BE2C (cell line): ENCODE results near the gene LAMC3.

Experiments used
- DNase-seq: peaks from one replicate; pipeline ENCODE4 v3.0.0-alpha.2; 2020
- H3K27me3 ChIP-seq: fragments of 250-450 bp; sonication (Bioruptor Pico); 2 replicates; pipeline ENCODE4 v1.5.1; 2020; ENCODE audit warnings: mild to moderate bottlenecking
- H3K36me3 ChIP-seq: fragments of 250-450 bp; sonication (Bioruptor Pico); 2 replicates; pipeline ENCODE4 v1.5.1; 2020; ENCODE audit warnings: mild to moderate bottlenecking
- H3K4me1 ChIP-seq: fragments of 250-450 bp; sonication (Bioruptor Pico); 2 replicates; pipeline ENCODE4 v1.5.1; 2020
- H3K4me3 ChIP-seq: 2 replicates; pipeline ENCODE4 v1.5.1; 2011; ENCODE audit warnings: low read depth, low read length
- H3K9me3 ChIP-seq: fragments of 250-450 bp; sonication (Bioruptor Pico); 2 replicates; pipeline ENCODE4 v1.5.1; 2020
- CTCF ChIP-seq: IDR thresholded peaks from 2 replicates; pipeline ENCODE4 v1.5.1; 2012; ENCODE audit warnings: mild to moderate bottlenecking, low read depth, low read length

LAMC3 gene

GRCh38 chr9:131011274-131012022 is 2.5 kb downstream of the LAMC3 start:
- Histone ChIP-seq H3K9me3 (peaks cover 3% of the 10 kb centered on the region; the same call in 1 of the 2 replicates), H3K4me1 (no peaks in the 10 kb centered on the region), H3K27me3 (peaks cover 18% of the 10 kb centered on the region), H3K36me3 (no peaks in the 10 kb centered on the region), H3K4me3 (no peak overlapping the region)
- no peak for DNase-seq
- no peak for TF ChIP-seq CTCF

- peaks cover 3% of the 10 kb centered on the region; the same call in 1 of the 2 replicates for H3K9me3 ChIP-seq
- H3K4me1 ChIP-seq: no peaks in the 10 kb centered on the region
- peaks cover 18% of the 10 kb centered on the region for H3K27me3 ChIP-seq
- TF ChIP-seq CTCF: no peak
- no peak overlapping the region for H3K4me3 ChIP-seq
- DNase-seq: no peak
- H3K36me3 ChIP-seq: no peaks in the 10 kb centered on the region
Observed at GRCh38 chr9:131012023-131012334, 3.0 kb downstream of the LAMC3 start.

DNA sequence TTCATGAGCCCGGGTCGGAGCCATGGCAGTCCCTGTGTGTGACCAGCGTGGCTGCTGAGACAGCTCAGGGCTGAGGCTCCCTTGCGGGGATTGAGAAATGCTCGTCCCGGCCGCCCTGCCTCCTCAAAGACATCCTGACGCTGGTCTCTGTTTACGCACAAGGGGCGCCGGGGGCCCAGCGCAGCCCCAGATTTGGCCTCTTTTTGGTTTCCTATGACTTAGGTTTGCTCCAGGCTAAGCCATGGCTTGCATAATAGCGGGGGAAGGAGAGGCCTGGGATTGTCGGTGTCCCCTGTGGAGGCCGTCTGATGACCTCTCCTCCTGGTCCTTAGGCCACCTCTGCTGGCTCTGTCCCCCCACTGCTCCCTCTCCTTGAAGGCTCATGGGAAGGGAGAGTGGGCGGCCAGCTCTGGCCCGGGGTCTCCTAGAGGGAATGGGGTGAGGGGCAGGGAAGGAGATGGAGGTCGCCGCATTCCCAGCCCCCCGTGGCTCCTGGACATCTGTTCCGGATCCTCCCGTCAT is 3.5 kb downstream of the LAMC3 start:
- no peak overlapping the region for H3K4me3 ChIP-seq
- no peaks in the 10 kb centered on the region for H3K36me3 ChIP-seq
- no peaks in the 10 kb centered on the region for H3K4me1 ChIP-seq
- DNase-seq: no peak
- H3K27me3 ChIP-seq: peaks cover 18% of the 10 kb centered on the region
- peaks cover 3% of the 10 kb centered on the region; the same call in 1 of the 2 replicates for H3K9me3 ChIP-seq
- no peak for TF ChIP-seq CTCF

- H3K36me3 ChIP-seq: no peaks in the 10 kb centered on the region
- peaks cover 3% of the 10 kb centered on the region; the same call in 1 of the 2 replicates for H3K9me3 ChIP-seq
- no peaks in the 10 kb centered on the region for H3K4me1 ChIP-seq
- no peak for TF ChIP-seq CTCF
- peaks cover 15% of the 10 kb centered on the region for H3K27me3 ChIP-seq
- H3K4me3 ChIP-seq: no peak overlapping the region
- no peak for DNase-seq
Observed at GRCh38 chr9:131013015-131013755, 4.2 kb downstream of the LAMC3 start.

DNA sequence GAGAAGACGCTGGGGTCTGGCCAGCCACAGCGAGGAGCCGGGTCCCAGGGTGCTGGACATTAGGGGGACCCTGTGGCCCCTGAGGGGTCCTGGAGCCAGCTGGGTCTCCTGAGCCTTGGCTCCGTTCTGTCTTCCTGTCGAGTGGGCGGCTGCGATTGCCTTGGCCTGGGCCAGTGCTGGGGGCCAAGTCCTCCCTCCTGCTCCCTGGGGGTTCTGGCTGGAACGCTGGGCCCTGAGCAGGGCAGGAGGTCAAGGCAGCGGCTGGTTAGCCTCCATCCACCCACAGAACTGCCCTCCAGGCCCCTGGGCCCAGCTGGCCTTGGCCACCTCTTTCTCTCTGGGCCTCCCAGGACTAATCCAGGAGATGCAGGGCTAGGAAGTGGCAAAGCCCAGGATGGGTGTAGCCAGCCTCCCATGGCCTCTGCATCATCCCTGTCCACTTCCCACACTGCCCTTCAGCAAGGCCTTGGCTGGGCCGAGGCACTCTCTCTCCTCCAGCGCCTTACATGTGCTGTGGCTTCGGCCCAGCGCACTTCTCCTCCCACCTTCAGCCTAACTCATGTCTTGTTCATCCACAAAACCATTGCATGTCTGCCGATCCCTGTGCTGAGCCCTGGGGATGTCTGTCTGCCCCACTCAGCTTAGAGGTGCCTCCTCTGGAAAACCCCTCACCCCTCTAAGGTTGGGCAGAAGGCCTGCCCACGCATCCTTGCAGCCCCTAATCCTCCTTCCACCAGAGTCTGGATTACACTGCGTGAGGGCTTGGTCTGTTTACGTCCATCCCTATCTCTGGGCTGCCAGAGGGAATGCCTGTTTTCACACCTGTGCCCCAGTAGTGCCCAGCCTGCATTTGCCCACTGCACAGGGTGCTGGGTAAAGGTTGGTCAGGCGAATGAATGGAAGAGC is 5.0 kb downstream of the LAMC3 start:
- Histone ChIP-seq H3K27me3 (peaks cover 7% of the 10 kb centered on the region), H3K4me1 (no peaks in the 10 kb centered on the region), H3K4me3 (no peak overlapping the region), H3K36me3 (no peaks in the 10 kb centered on the region), H3K9me3 (peaks cover 3% of the 10 kb centered on the region; the same call in 1 of the 2 replicates)
- no peak for TF ChIP-seq CTCF
- no peak for DNase-seq
